ENCODE measurements around the gene GSX2. TPM values are rescaled to one million over a fixed set of nuclear protein-coding genes. Genes with fewer than 3 reads are reported as not detected.
A peak's percentile ranks its signal among the peaks of the same experiment; 100 is the strongest.

GSX2 gene
- total RNA-seq, 4 donors from 2014 or later: 0.81 to 2.8 (median 1.7) TPM

- 17 to 28% methylated on average over 5 of the region's 5 CpGs for WGBS, 2 donors
- DNase-seq (ENCODE audit: low spot score in 2 of 2): peak; percentile 87 to 88
- no peak overlapping the region for H3K4me3 ChIP-seq (ENCODE audit: low read depth, poor library complexity, severe bottlenecking)
- intact Hi-C loops (cut with DNase I; ENCODE audit: low total_unique reads): no loop called here
- TF ChIP-seq CTCF (IDR thresholded peaks at IDR 0.05) (no peak), POLR2A (IDR thresholded peaks at IDR 0.05) (no peak)
Measured at GRCh38 chr4:54067166-54067565, 32.8 kb upstream of the GSX2 start.

GRCh38 chr4:54073271-54073880, 26.6 kb upstream of the GSX2 start:
- DNase-seq (ENCODE audit: low spot score in 2 of 2): no peak
- TF ChIP-seq CTCF (IDR thresholded peaks at IDR 0.05): no peak
- TF ChIP-seq POLR2A (IDR thresholded peaks at IDR 0.05): no peak
- no peak overlapping the region for H3K4me3 ChIP-seq (ENCODE audit: low read depth, poor library complexity, severe bottlenecking)
- WGBS, 2 donors: 93 to 98% methylated on average over 2 of the region's 2 CpGs
- intact Hi-C loops (cut with DNase I; ENCODE audit: low total_unique reads): no loop called here

- TF ChIP-seq POLR2A (IDR thresholded peaks at IDR 0.05) (no peak), CTCF (IDR thresholded peaks at IDR 0.05) (no peak)
- H3K4me3 ChIP-seq (ENCODE audit: low read depth, poor library complexity, severe bottlenecking): no peak overlapping the region
- intact Hi-C loops (cut with DNase I; ENCODE audit: low total_unique reads): no loop called here
- no peak for DNase-seq (ENCODE audit: low spot score in 2 of 2)
Measured at GRCh38 chr4:54074381-54074780, 25.6 kb upstream of the GSX2 start.

GRCh38 chr4:54076673-54077072, 23.3 kb upstream of the GSX2 start:
- TF ChIP-seq POLR2A (IDR thresholded peaks at IDR 0.05) (no peak), CTCF (IDR thresholded peaks at IDR 0.05) (no peak)
- no peak for DNase-seq (ENCODE audit: low spot score in 2 of 2)
- intact Hi-C loops (cut with DNase I; ENCODE audit: low total_unique reads): no loop called here
- no peak overlapping the region for H3K4me3 ChIP-seq (ENCODE audit: low read depth, poor library complexity, severe bottlenecking)

- no peak for DNase-seq (ENCODE audit: low spot score in 2 of 2)
- intact Hi-C loops (cut with DNase I; ENCODE audit: low total_unique reads): no loop called here
- TF ChIP-seq POLR2A (IDR thresholded peaks at IDR 0.05) (no peak), CTCF (IDR thresholded peaks at IDR 0.05) (no peak)
- WGBS, 2 donors: 77 to 82% methylated on average over 1 of the region's 1 CpG
- H3K4me3 ChIP-seq (ENCODE audit: low read depth, poor library complexity, severe bottlenecking): no peak overlapping the region
Measured at GRCh38 chr4:54077812-54078211, 22.2 kb upstream of the GSX2 start.

GRCh38 chr4:54082168-54082567, 17.8 kb upstream of the GSX2 start:
- intact Hi-C loops (cut with DNase I; ENCODE audit: low total_unique reads): no loop called here
- DNase-seq (ENCODE audit: low spot score in 2 of 2): peak in 1 of 2 donors; percentile 72
- H3K4me3 ChIP-seq (ENCODE audit: low read depth, poor library complexity, severe bottlenecking): no peak overlapping the region
- TF ChIP-seq CTCF (IDR thresholded peaks at IDR 0.05) (no peak), POLR2A (IDR thresholded peaks at IDR 0.05) (no peak)
- WGBS, 2 donors: 19% methylated on average over 1 of the region's 1 CpG
